ENCODE measurements around the gene PTPRN2. TPM values are rescaled to one million over a fixed set of nuclear protein-coding genes. Genes with fewer than 3 reads are reported as not detected.

PTPRN2 gene
- total and polyA plus RNA-seq, 9 of the 15 experiments (the other 6 are each of a cell fraction or from before 2014, with no cell fraction given) = not detected

DNA sequence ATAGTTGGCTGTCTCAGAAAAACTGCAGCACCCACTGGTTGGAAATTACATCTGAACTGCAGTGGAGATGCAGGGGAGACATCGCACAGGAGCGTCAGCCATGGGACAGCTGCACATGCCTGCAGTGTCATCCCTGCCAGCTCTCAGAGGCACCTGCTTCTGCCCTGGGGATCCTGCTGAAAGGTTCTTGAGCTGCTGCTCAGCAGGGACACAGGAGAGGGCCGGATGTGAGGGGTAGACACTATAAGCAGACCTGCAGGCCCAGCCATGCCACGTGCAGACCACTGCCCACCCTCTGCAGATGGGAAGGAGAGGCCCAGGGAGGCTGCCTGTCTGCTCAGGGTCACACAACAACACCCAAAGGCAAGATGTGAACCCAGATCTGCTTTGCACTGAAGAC, 649.4 kb downstream of the PTPRN2 start:
- intact Hi-C loops (cut with micrococcal nuclease) (no loop called here), in situ Hi-C loops (cut with MboI) (no loop called here)
- no peaks in the 10 kb centered on the region for H3K27me3 ChIP-seq (ENCODE audit: control insufficient read depth in 2 of 2, insufficient read depth in 2 of 2, low read length in 2 of 2)
- no peaks in the 10 kb centered on the region for H3K36me3 ChIP-seq (ENCODE audit: control insufficient read depth, insufficient read depth, low read length)
- peaks cover 19% of the 10 kb centered on the region for H3K9me3 ChIP-seq (replicated peaks; ENCODE audit: control insufficient read depth, insufficient read depth, low read depth, low read length)
- H3K4me2 ChIP-seq (ENCODE audit: insufficient read depth, low read length) = no peak overlapping the region
- TF ChIP-seq, protein P1, sequence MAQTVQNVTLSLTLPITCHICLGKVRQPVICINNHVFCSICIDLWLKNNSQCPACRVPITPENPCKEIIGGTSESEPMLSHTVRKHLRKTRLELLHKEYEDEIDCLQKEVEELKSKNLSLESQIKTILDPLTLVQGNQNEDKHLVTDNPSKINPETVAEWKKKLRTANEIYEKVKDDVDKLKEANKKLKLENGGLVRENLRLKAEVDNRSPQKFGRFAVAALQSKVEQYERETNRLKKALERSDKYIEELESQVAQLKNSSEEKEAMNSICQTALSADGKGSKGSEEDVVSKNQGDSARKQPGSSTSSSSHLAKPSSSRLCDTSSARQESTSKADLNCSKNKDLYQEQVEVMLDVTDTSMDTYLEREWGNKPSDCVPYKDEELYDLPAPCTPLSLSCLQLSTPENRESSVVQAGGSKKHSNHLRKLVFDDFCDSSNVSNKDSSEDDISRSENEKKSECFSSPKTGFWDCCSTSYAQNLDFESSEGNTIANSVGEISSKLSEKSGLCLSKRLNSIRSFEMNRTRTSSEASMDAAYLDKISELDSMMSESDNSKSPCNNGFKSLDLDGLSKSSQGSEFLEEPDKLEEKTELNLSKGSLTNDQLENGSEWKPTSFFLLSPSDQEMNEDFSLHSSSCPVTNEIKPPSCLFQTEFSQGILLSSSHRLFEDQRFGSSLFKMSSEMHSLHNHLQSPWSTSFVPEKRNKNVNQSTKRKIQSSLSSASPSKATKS (CRISPR knock-in tag; IDR thresholded peaks at IDR 0.05) = no peak
- TF ChIP-seq PHTF2 (CRISPR knock-in tag; IDR thresholded peaks at IDR 0.05) (no peak), ZNF174 (CRISPR knock-in tag; IDR thresholded peaks at IDR 0.05) (no peak), ZNF24 (IDR thresholded peaks at IDR 0.05) (no peak), MED1 (CRISPR knock-in tag; IDR thresholded peaks at IDR 0.05; ENCODE audit: borderline replicate concordance) (no peak), MEF2D (tag; conservative IDR thresholded peaks at IDR 0.05; ENCODE audit: low read depth) (no peak)
- H3K79me2 ChIP-seq (ENCODE audit: control insufficient read depth, insufficient read depth, low read length) = no peaks in the 10 kb centered on the region
- no peaks in the 10 kb centered on the region for H3K9me1 ChIP-seq (ENCODE audit: control insufficient read depth, insufficient read depth, low read length)
- CTCF ChIA-PET (ENCODE audit: low intra/inter-chr PET ratio) = no interaction called here
- H4K20me1 ChIP-seq (replicated peaks; ENCODE audit: control insufficient read depth, insufficient read depth, low read length) = no peaks in the 10 kb centered on the region
- POLR2A ChIA-PET = no interaction called here
- H3K9ac ChIP-seq (ENCODE audit: insufficient read depth in 1 of 2, low read depth in 2 of 2, low read length in 2 of 2) = no peak overlapping the region
- ATAC-seq (no peak), FAIRE-seq (no peak), DNase-seq (ENCODE audit: extremely low read depth in 1 of 4, low spot score in 3 of 4) (no peak)
- H3K4me3 ChIP-seq = no peak overlapping the region
- H3K27ac ChIP-seq (ENCODE audit: extremely low read depth, low read depth, low read length) = no peak overlapping the region
- no peaks in the 10 kb centered on the region for H3K4me1 ChIP-seq (replicated peaks in 1 of 2; ENCODE audit: control insufficient read depth in 2 of 2, insufficient read depth in 2 of 2, low read length in 2 of 2)
- no TSS peak for BruUV-seq (replicated peaks)
- no peak overlapping the region for H2AFZ ChIP-seq (ENCODE audit: low read depth, low read length)
- WGBS (ENCODE audit: insufficient coverage, low coverage, missing lambda C conversion rate) = 0% methylated on average over 4 of the region's 4 CpGs
